Stimulated activated memory B cell treated with anti-CD40 and anti-IgM and Interleukin-4, amounts not matched to agents 10 μg/mL and 1 μg/mL and 100 μg/mL, for 72 hours (primary cell): Measurements from ENCODE around the gene RFNG.
A peak's percentile ranks its signal among the peaks of the same experiment; 100 is the strongest.

ENCODE experiments used
- ATAC-seq: fragments of 150-1000 bp; cut with Tn5 transposase; 2 replicates; pipeline ENCODE4 v1.10.0; 2021
- H3K27ac Mint-ChIP-seq: one replicate; pipeline ENCODE4 v1.8.0; 2022; ENCODE audit warnings: mild to moderate bottlenecking, mixed read lengths
- H3K27me3 Mint-ChIP-seq: one replicate; pipeline ENCODE4 v1.8.0; 2022; ENCODE audit warnings: mixed read lengths
- H3K36me3 Mint-ChIP-seq: one replicate; pipeline ENCODE4 v1.8.0; 2022; ENCODE audit warnings: mixed read lengths
- H3K4me1 Mint-ChIP-seq: one replicate; pipeline ENCODE4 v1.8.0; 2022; ENCODE audit warnings: mixed read lengths
- H3K4me3 Mint-ChIP-seq: one replicate; pipeline ENCODE4 v1.8.0; 2022; ENCODE audit warnings: mild to moderate bottlenecking, moderate library complexity, mixed read lengths
- H3K9me3 Mint-ChIP-seq: one replicate; pipeline ENCODE4 v1.8.0; 2022; ENCODE audit warnings: mixed read lengths

The RFNG gene

DNA sequence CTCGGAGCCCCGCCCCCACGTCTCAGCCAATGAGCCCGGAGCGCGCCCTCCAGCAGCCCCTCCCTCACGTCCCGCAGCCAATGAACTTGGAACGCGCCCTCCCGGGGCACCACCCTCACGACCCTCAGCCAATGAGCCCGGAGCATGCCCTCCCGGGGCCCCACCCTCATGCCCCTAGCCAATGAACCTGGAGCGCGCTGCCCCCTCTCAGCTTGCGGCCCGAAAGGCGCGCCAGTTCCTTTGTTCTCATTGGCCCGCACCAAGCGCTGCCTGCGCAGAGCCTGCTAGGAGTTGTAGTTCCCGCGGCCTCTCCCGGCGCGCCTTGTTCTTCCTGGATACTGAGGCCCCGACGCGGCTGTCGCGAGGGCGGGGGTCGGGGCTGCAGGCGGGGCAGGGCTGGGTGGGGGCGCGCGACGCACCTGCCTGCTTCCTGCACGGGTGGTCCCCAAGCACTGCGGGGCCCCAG is 28.6 kb downstream of the RFNG start, which contains the start of gene LRRC45:
LRRC45 (plus strand) TSS at position 325 of the 466 bp plus-strand sequence. CDS start 339 bp downstream, outside the sequence.
- peak within 1 kb of the TSS; percentile 64 for H3K27ac Mint-ChIP-seq
- peaks cover 24% of the 10 kb centered on the region for H3K27me3 Mint-ChIP-seq
- H3K36me3 Mint-ChIP-seq: peaks cover 17% of the 10 kb centered on the region
- H3K4me1 Mint-ChIP-seq: peaks cover 35% of the 10 kb centered on the region
- H3K9me3 Mint-ChIP-seq: no peaks in the 10 kb centered on the region
- H3K4me3 Mint-ChIP-seq: peak within 1 kb of the TSS; percentile 86
- peak; percentile 98 for ATAC-seq

DNA sequence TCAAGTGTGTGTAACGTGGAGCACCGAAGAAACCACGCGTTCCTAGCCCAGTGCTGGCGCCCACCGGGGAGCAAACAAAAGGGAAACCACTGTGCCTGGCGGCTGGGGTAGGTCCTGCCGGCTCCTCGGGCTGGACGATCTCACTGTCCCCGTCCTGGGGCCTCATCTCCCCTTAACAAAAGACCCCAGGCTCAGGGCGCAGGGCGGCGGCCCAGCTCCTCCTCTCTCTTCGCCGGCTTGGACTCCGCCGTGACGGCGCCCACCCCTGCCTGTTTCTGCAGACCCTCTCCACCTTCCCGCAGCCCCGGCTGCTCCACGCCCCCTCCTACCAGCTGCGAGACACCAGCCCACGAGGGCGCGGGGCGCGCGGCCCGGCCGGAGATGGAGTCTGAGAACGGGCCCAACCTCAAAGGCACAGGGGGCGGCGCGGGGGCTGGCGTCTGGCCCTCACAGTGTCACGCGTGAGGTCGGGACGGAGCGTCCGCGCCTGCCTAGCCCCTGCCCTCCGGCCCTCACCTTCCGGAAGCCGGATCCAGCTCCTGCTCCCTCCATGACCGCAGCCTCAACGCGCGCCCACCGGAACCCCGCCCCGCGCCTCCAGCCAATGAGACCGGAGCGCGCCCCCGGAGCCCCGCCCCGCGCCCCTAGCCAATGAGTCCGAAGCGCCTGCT is 29.2 kb downstream of the RFNG start, which contains the start of gene CENPX:
CENPX (minus strand) TSS at position 569 of the 671 bp plus-strand sequence; CDS start at position 552, 17 bp downstream.
- Mint-ChIP-seq H3K27ac (peak within 1 kb of the TSS; percentile 64), H3K27me3 (peaks cover 18% of the 10 kb centered on the region), H3K9me3 (no peaks in the 10 kb centered on the region), H3K36me3 (peaks cover 13% of the 10 kb centered on the region), H3K4me3 (peak within 1 kb of the TSS; percentile 86), H3K4me1 (peaks cover 35% of the 10 kb centered on the region)
- no peak for ATAC-seq

GRCh38 chr17:82021900-82022309 is 29.7 kb downstream of the RFNG start:
- Mint-ChIP-seq H3K9me3 (no peaks in the 10 kb centered on the region), H3K4me3 (peak overlapping the region; percentile 86), H3K27me3 (peaks cover 12% of the 10 kb centered on the region), H3K4me1 (peaks cover 35% of the 10 kb centered on the region), H3K27ac (peak overlapping the region; percentile 64), H3K36me3 (peaks cover 7% of the 10 kb centered on the region)
- ATAC-seq: no peak

DNA sequence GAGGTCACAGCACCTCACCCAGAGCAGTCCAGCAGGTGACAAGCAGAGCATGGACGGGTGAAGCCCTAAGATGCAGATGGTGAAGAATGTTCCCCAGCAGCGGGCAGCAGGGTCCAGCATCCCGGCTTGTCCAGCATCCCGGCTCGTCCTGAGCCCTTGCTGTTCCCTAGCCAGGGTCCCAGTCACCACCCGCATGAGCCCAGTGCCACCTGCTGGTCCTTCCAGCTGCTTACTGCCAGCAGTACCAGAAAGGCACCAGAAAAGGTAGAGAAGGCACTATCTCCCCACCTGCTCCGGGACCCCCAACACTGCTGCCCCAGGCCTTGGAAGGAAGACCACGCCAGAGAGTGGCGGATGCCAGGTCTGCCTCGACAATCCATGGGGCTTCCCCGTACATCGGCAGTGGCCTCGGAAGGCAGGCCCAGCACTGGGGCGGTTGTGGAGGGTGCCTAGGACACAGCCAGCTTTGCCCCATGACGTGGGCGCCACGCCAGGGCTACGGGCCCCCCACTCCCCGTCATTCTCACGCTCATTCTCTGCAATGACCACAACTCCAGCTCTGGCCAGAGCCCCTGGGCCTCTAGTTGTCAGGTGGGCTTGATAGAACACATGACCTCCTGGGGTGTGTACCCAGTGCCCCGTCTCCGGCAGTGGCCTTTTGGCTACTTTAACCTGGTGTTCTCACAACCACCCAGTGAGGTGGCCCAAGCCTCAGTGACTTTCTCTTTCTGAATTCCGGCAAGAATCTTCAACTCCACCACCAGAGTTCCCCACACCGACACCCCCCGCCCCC is 30.3 kb downstream of the RFNG start:
- Mint-ChIP-seq H3K27ac (peak overlapping the region; percentile 64), H3K4me3 (peak overlapping the region; percentile 86), H3K27me3 (peaks cover 8% of the 10 kb centered on the region), H3K4me1 (peaks cover 35% of the 10 kb centered on the region), H3K9me3 (no peaks in the 10 kb centered on the region), H3K36me3 (peaks cover 5% of the 10 kb centered on the region)
- no peak for ATAC-seq

- Mint-ChIP-seq H3K27me3 (peaks cover 2% of the 10 kb centered on the region), H3K36me3 (peaks cover 5% of the 10 kb centered on the region), H3K27ac (no peak overlapping the region), H3K4me1 (peaks cover 35% of the 10 kb centered on the region), H3K9me3 (no peaks in the 10 kb centered on the region), H3K4me3 (no peak overlapping the region)
- no peak for ATAC-seq
Measured at GRCh38 chr17:82020572-82021106, 31.0 kb downstream of the RFNG start.

GRCh38 chr17:82019690-82020571 is 31.7 kb downstream of the RFNG start:
- H3K9me3 Mint-ChIP-seq: no peaks in the 10 kb centered on the region
- H3K4me3 Mint-ChIP-seq: peak overlapping the region; percentile 26
- no peak overlapping the region for H3K27ac Mint-ChIP-seq
- ATAC-seq: no peak
- peaks cover 35% of the 10 kb centered on the region for H3K4me1 Mint-ChIP-seq
- peaks cover 5% of the 10 kb centered on the region for H3K36me3 Mint-ChIP-seq
- H3K27me3 Mint-ChIP-seq: no peaks in the 10 kb centered on the region

DNA sequence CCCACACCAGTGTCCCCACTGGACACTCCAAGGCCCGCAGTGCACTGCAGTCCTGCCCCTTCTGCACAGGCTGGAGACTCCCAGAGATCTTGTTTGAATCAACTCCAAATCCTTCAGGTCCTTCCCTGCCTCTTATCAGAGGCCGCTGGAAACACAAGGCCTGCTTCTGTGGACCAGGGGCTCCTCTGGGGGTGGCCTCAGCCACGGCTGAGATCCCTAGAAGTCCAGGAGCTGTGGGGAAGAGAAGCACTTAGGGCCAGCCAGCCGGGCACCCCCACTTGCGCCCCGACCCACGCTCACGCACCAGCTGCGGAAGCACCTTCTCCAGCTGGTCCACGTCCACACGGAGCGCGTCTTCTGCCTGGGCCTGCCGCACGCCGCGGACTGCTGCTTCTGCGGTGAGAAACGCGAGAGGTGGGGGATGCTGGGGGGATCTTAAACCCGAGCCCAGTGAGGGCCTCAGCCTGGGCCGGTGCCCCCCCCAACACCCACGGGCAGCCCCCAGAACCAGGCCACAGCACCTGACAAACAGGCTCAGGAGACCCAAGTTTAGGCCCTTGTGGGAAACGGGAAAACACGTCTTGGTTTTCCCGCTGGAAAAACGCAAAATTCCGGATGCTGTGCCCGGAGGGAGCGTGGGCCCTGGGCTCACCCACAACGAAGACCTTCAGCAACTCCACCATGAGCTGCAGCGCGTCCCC is 32.5 kb downstream of the RFNG start:
- no peaks in the 10 kb centered on the region for H3K9me3 Mint-ChIP-seq
- H3K4me1 Mint-ChIP-seq: peaks cover 33% of the 10 kb centered on the region
- H3K36me3 Mint-ChIP-seq: peaks cover 5% of the 10 kb centered on the region
- H3K27ac Mint-ChIP-seq: no peak overlapping the region
- no peaks in the 10 kb centered on the region for H3K27me3 Mint-ChIP-seq
- no peak overlapping the region for H3K4me3 Mint-ChIP-seq
- ATAC-seq: no peak

DNA sequence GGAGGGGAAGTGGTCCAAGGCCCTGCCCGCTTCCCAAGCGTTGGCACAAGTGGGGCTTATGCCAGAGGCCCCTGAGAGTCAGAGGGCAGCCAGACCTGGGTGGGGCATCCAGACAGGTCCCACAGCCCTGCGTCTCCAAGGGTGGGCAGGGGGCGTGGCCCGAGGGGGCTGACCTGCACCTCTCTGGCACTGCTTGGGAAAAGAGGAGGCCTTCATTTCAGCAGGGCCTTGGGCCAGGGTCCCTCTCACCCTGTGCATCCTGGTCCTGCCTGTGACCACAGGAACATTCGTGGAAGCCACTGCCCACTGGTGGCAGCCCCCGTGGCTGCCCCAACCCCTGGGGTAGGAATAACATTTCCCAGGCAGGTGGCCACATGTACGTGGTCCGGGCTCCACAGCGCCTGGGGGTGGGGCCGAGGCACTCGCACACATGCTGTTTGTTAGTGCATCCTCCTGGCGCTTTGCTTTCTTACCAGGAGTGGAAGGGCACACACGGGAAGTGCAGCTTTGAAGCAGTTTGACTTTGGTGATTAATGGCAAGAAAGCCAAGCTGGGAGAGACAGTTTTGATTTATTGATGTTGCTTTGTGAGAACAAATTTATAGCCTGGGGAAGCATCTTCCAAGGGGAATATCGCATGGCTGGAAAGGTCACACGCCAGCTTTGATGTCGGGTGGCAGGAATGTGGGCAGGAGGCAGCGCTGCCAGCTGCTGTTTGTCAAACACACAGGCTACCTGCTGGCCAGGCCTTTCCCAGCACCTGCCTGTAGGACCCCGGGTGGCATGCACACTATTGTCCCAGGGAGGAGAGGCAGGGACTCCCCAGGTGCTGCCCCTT is 33.2 kb downstream of the RFNG start:
- no peaks in the 10 kb centered on the region for H3K27me3 Mint-ChIP-seq
- ATAC-seq: no peak
- H3K9me3 Mint-ChIP-seq: no peaks in the 10 kb centered on the region
- H3K4me1 Mint-ChIP-seq: peaks cover 26% of the 10 kb centered on the region
- no peak overlapping the region for H3K27ac Mint-ChIP-seq
- H3K36me3 Mint-ChIP-seq: peaks cover 5% of the 10 kb centered on the region
- H3K4me3 Mint-ChIP-seq: no peak overlapping the region

DNA sequence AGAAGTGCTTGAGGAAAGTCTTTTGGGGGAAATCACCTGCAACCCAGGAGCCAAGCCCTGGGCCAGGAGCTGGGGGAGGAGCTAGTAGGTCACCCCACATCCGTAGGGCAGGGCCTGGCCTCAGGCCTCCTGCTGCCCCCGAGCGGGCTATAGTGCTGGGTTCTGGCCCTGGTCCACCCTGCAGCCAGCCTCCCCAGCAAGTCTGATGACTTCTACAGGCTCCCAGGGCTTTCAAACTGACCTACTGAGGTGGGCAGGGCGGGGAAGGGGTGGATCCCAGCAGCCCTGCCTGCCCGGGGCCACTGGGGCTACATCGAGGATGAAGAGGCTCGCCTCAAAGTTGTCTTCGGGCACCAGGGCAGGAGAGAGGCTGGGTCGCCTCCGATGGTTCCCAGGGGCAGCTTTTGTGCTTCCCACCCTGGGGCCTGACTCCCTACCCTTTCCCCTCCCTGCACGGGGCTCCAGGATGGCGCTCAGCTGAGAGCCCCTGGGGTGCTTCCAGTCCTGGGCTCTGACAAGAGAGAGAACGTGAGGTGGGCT is 33.9 kb downstream of the RFNG start:
- H3K4me3 Mint-ChIP-seq: no peak overlapping the region
- H3K9me3 Mint-ChIP-seq: no peaks in the 10 kb centered on the region
- no peak overlapping the region for H3K27ac Mint-ChIP-seq
- peaks cover 5% of the 10 kb centered on the region for H3K36me3 Mint-ChIP-seq
- ATAC-seq: no peak
- peaks cover 26% of the 10 kb centered on the region for H3K4me1 Mint-ChIP-seq
- no peaks in the 10 kb centered on the region for H3K27me3 Mint-ChIP-seq

- Mint-ChIP-seq H3K27me3 (no peaks in the 10 kb centered on the region), H3K4me3 (no peak overlapping the region), H3K9me3 (no peaks in the 10 kb centered on the region), H3K36me3 (peaks cover 5% of the 10 kb centered on the region), H3K27ac (no peak overlapping the region), H3K4me1 (peaks cover 21% of the 10 kb centered on the region)
- ATAC-seq: no peak
Measured at GRCh38 chr17:82016875-82017459, 34.6 kb downstream of the RFNG start.

DNA sequence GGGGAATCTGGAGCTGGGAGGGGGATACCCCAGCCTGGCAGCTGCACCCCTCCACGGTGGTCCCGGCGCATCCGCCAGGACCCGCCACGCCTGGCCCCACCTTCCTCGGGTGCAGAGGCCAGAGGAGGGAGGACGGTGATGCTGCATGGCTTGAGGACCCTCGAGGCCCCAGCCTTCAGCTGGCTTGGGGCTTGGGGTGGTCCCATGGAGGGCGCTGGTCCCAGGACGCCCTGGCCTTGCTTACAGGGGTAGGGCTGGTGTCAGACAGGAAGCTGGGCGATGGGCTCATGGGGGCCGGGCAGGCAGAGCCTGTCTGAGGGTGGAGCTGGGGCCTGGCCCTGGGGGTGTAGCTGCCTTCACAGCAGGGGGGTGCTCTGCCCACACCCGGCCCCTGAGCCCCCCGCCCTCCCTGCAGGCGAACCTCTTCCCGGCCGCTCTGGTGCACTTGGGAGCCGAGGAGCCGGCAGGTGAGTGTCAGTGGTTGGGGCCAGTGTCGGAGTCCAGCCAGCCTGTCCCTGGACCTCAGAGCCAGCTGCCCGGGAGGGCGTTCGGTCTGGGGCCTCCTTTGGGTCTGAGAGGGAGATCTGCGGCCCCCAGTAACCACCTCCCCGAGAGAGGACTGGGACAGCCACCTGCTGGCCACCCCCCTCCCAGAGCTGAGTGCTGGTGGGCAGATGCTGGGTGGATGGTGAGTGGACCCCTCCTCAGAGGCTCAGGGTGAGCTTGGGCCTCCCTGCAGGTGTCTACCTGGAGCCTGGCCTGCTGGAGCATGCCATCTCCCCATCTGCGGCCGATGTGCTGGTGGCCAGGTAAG is 35.3 kb downstream of the RFNG start:
- no peak overlapping the region for H3K27ac Mint-ChIP-seq
- peaks cover 14% of the 10 kb centered on the region for H3K4me1 Mint-ChIP-seq
- H3K4me3 Mint-ChIP-seq: no peak overlapping the region
- no peaks in the 10 kb centered on the region for H3K27me3 Mint-ChIP-seq
- peaks cover 5% of the 10 kb centered on the region for H3K36me3 Mint-ChIP-seq
- no peak for ATAC-seq
- no peaks in the 10 kb centered on the region for H3K9me3 Mint-ChIP-seq

GRCh38 chr17:82015311-82015971 is 36.2 kb downstream of the RFNG start:
- no peaks in the 10 kb centered on the region for H3K27me3 Mint-ChIP-seq
- no peak overlapping the region for H3K4me3 Mint-ChIP-seq
- H3K27ac Mint-ChIP-seq: no peak overlapping the region
- ATAC-seq: no peak
- H3K4me1 Mint-ChIP-seq: peaks cover 6% of the 10 kb centered on the region
- H3K9me3 Mint-ChIP-seq: no peaks in the 10 kb centered on the region
- H3K36me3 Mint-ChIP-seq: peaks cover 5% of the 10 kb centered on the region
